GM12874 (cell line): ENCODE results near the gene THADA.

Source experiments
- TF ChIP-seq, protein P1 (sequence below): IDR thresholded peaks from 2 replicates; pipeline ENCODE4 v1.5.1; 2011; ENCODE audit warnings: low read depth, mild to moderate bottlenecking, control low read depth, low read length, moderate library complexity; ENCODE audit not compliant: insufficient read depth

Gene THADA

DNA sequence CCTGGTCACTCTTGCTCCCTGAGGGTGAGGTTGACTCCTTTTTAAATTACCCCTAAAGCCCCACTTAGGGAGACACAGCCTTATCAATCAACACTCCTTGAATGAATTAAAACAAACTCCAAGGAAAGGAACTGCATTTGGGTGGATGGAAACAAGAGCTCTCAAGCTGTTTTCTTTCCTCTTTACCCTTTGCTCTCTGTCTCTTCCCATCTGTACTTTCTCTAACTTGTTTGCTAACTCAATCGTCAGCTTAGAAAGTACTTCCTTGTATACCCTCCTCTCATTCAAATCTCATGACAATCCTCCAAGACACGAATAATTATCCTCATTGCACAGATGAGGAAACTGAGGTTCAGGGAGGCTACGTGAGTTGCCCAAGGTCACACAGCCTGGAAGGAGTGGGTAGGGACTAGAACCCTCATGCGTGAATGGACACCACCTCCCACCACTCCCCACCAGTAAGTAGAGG, 402.2 kb downstream of the THADA start:
- TF ChIP-seq, protein P1, sequence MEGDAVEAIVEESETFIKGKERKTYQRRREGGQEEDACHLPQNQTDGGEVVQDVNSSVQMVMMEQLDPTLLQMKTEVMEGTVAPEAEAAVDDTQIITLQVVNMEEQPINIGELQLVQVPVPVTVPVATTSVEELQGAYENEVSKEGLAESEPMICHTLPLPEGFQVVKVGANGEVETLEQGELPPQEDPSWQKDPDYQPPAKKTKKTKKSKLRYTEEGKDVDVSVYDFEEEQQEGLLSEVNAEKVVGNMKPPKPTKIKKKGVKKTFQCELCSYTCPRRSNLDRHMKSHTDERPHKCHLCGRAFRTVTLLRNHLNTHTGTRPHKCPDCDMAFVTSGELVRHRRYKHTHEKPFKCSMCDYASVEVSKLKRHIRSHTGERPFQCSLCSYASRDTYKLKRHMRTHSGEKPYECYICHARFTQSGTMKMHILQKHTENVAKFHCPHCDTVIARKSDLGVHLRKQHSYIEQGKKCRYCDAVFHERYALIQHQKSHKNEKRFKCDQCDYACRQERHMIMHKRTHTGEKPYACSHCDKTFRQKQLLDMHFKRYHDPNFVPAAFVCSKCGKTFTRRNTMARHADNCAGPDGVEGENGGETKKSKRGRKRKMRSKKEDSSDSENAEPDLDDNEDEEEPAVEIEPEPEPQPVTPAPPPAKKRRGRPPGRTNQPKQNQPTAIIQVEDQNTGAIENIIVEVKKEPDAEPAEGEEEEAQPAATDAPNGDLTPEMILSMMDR: no peak

- TF ChIP-seq, protein P1: no peak
Measured at GRCh38 chr2:43192744-43193651, 402.8 kb downstream of the THADA start.

GRCh38 chr2:43191947-43192516, 403.8 kb downstream of the THADA start:
- TF ChIP-seq, protein P1: peak; percentile 52

- TF ChIP-seq, protein P1: no peak
Measured at GRCh38 chr2:43190311-43191052, 405.4 kb downstream of the THADA start.

DNA sequence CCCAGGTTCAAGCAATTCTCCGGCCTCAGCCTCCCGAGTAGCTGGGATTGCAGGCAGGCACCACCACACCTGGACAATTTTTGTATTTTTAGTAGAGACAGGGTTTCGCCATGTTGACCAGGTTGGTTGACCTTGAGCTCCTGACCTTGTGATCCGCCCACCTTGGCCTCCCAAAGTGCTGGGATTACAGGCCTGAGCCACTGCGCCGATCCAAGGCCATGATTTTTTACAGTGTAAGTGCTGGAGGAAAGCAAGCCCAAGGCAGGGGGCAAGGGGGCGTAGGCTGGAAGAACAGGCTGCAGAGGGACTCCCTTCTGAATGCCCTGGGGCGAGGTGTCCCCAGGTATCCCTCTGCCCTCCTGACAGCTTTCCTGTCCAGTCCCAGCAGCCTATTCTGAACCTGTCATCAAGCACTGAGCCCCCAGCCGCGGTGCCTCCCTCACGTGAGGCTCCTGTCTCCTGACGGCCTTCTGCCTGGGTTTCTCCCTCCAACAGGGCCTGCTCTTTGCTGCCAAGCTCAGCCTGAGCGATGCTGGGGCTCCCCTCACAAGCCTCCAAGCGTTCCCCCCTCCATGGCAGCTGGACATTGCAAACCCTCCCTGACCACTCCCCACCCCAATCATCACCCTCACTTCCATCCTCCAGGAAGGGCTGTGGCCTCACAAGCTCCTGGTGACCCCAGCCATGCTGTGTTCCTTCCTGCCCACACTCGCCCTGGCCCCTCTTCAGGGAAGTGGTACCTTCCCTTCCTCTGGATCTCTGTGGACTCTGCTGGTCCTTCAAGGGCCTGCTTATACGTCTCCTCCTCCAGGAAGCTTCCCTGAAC, 407.1 kb downstream of the THADA start:
- TF ChIP-seq, protein P1: no peak

- TF ChIP-seq, protein P1: no peak
Measured at GRCh38 chr2:43186679-43187374, 409.0 kb downstream of the THADA start.
